ENCODE results near the gene OSBPL9. TPM values are rescaled to one million over a fixed set of nuclear protein-coding genes. Genes with fewer than 3 reads are reported as not detected.

The OSBPL9 gene
- total and polyA plus RNA-seq, 2 experiments from 2014 or later, result 82.7 to 102 TPM

DNA sequence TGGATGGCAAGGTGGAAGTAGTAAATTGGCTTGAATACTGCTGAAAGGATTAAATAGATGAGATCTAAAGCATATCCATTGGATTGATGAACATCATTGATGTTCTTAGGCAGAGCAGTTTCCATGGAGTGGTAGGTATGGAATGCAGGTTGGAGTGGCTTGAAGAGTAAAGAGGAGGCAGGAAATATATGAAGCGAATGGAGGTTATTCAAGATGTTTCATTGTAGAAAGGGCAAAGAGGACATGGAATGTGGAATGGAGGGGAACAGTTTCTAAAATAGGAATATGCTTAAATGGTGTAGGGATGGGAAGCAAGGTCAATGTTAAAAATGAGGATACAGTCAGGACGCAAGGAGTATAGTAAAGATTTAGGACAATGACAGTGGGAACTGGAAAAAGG lies 6.1 kb downstream of the OSBPL9 start:
- Histone ChIP-seq H3K9me2 (ENCODE audit: insufficient read depth) (no peaks in the 10 kb centered on the region), H3K36me3 (ENCODE audit: insufficient read depth) (no peaks in the 10 kb centered on the region), H3K27ac (ENCODE audit: low read depth) (0 out of 2 replicates have a peak overlapping the region, but pooled peaks have one; percentile 40), H4K20me1 (replicated peaks; ENCODE audit: insufficient read depth) (peaks cover 16% of the 10 kb centered on the region), H3K79me2 (replicated peaks; ENCODE audit: insufficient read depth) (peaks cover 59% of the 10 kb centered on the region), H3K4me3 (no peak overlapping the region), H3K4me2 (no peak overlapping the region; the same call in 1 of the 2 replicates), H3F3A (replicated peaks; ENCODE audit: low read depth) (no peaks in the 10 kb centered on the region), H3K27me3 (ENCODE audit: insufficient read depth) (no peaks in the 10 kb centered on the region), H2AFZ (no peak overlapping the region), H3K4me1 (ENCODE audit: insufficient read depth) (peaks cover 25% of the 10 kb centered on the region)
- no peaks in the 10 kb centered on the region for H3K27me3 Mint-ChIP-seq (ENCODE audit: insufficient read depth, low read depth, poor library complexity)
- 0 out of 2 replicates have a peak overlapping the region, but pooled peaks have one; percentile 13 for H3K27ac Mint-ChIP-seq
- H3K9me3 Mint-ChIP-seq, result no peaks in the 10 kb centered on the region
- no peak for DNase-seq (ENCODE audit: low spot score)
- peaks cover 18% of the 10 kb centered on the region for H3K4me1 Mint-ChIP-seq
- H3K36me3 Mint-ChIP-seq (ENCODE audit: low read depth), result no peaks in the 10 kb centered on the region
- no peak for ATAC-seq
- no peak for TF ChIP-seq ZNF114 (CRISPR knock-in tag; IDR thresholded peaks at IDR 0.05)
- no peak for TF ChIP-seq EZH2phosphoT487 (IDR thresholded peaks at IDR 0.05; ENCODE audit: unreplicated experiment)
- no peak for TF ChIP-seq ZNF331 (CRISPR knock-in tag; IDR thresholded peaks at IDR 0.05; ENCODE audit: low read depth)
- no peak for TF ChIP-seq NANOG (IDR thresholded peaks at IDR 0.05; ENCODE audit: borderline replicate concordance)
- TF ChIP-seq, protein P1, sequence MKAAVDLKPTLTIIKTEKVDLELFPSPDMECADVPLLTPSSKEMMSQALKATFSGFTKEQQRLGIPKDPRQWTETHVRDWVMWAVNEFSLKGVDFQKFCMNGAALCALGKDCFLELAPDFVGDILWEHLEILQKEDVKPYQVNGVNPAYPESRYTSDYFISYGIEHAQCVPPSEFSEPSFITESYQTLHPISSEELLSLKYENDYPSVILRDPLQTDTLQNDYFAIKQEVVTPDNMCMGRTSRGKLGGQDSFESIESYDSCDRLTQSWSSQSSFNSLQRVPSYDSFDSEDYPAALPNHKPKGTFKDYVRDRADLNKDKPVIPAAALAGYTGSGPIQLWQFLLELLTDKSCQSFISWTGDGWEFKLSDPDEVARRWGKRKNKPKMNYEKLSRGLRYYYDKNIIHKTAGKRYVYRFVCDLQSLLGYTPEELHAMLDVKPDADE (IDR thresholded peaks at IDR 0.05), result no peak
- no peak for TF ChIP-seq EZH2 (IDR thresholded peaks at IDR 0.05; ENCODE audit: low read depth, unreplicated experiment)
- no peak for TF ChIP-seq STAT1 (IDR thresholded peaks at IDR 0.05; ENCODE audit: unreplicated experiment)
- TF ChIP-seq CTCF (conservative IDR thresholded peaks at IDR 0.05; ENCODE audit: low read depth in 2 of 2), result no peak
- TF ChIP-seq ZNF462 (CRISPR knock-in tag; IDR thresholded peaks at IDR 0.05), result no peak
- no peak for TF ChIP-seq JUNB (IDR thresholded peaks at IDR 0.05; ENCODE audit: unreplicated experiment)
- no peak for TF ChIP-seq POLR2AphosphoS5 (IDR thresholded peaks at IDR 0.05; ENCODE audit: low read depth)
- no peak for TF ChIP-seq REST (IDR thresholded peaks at IDR 0.05; ENCODE audit: unreplicated experiment)
- no peak for TF ChIP-seq CREB1 (CRISPR knock-in tag; IDR thresholded peaks at IDR 0.05; ENCODE audit: low read depth)
- no peak overlapping the region for H3K4me3 Mint-ChIP-seq
